IMR-90 (cell line): ENCODE results near the gene SRMS. TPM values are rescaled to one million over a fixed set of nuclear protein-coding genes. Genes with fewer than 3 reads are reported as not detected.

Experiments used
- ATAC-seq: fragments of 200-7000 bp; cut with Tn5 transposase; 2 replicates; pipeline ENCODE4 v1.9.1; 2020; ENCODE audit warnings: low read depth, mild to moderate bottlenecking, moderate library complexity
- BruUV-seq: library from RNA; stranded (reverse); fragments of 400-500 nt; replicated peaks from 2 replicates; lab custom pipeline; 2021; lab: Mats Ljungman, UMichigan
- CTCF ChIA-PET: fragments of 300-600 bp; formaldehyde crosslinking; extraction: SDS; loops from one replicate; lab custom pipeline; 2021; ENCODE audit warnings: antibody characterized with exemption; lab: Yijun Ruan, JAX
- POLR2A ChIA-PET: fragments of 300-600 bp; sonication (Branson Sonifier 250); formaldehyde crosslinking; loops from one replicate; lab custom pipeline; 2022; ENCODE audit warnings: antibody characterized with exemption; ENCODE audit not compliant: unreplicated experiment; lab: Charles Lee
- DNase-seq: peaks from one replicate; pipeline ENCODE4 v3.0.0; 2013
- H2AFZ ChIP-seq: replicated peaks from 2 replicates; pipeline ENCODE3; 2013; ENCODE audit warnings: low read length, mild to moderate bottlenecking; ENCODE audit not compliant: poor library complexity
- H2AK5ac ChIP-seq: 2 replicates; pipeline ENCODE4 v1.6.1; 2013; ENCODE audit warnings: low read depth, low read length, inconsistent platforms
- H2AK9ac ChIP-seq: replicated peaks from 2 replicates; pipeline ENCODE3; 2013; ENCODE audit warnings: mild to moderate bottlenecking, low read depth, low read length, moderate library complexity; ENCODE audit not compliant: poor library complexity
- H2BK120ac ChIP-seq: 2 replicates; pipeline ENCODE4 v1.6.1; 2013; ENCODE audit warnings: low read depth, low read length, inconsistent platforms
- H2BK15ac ChIP-seq: 3 replicates; pipeline ENCODE4 v1.6.1; 2013; ENCODE audit warnings: low read depth, low read length, inconsistent platforms
- H2BK20ac ChIP-seq: 2 replicates; pipeline ENCODE4 v1.6.1; 2013; ENCODE audit warnings: low read depth, mild to moderate bottlenecking, inconsistent platforms, low read length, moderate library complexity
- H2BK5ac ChIP-seq: 2 replicates; pipeline ENCODE4 v1.6.1; 2013; ENCODE audit warnings: mild to moderate bottlenecking, low read depth, low read length, inconsistent platforms; ENCODE audit not compliant: poor library complexity, severe bottlenecking
- H3K14ac ChIP-seq: replicated peaks from 2 replicates; pipeline ENCODE4 v1.6.1; 2013; ENCODE audit warnings: low read depth, low read length, inconsistent platforms
- H3K18ac ChIP-seq: 2 replicates; pipeline ENCODE4 v1.6.1; 2013; ENCODE audit warnings: low read depth, low read length, control low read depth
- H3K23ac ChIP-seq: 2 replicates; pipeline ENCODE4 v1.6.1; 2013; ENCODE audit warnings: low read depth, low read length, inconsistent platforms
- H3K27ac ChIP-seq: 2 replicates; pipeline ENCODE4 v1.5.1; 2013; ENCODE audit warnings: mild to moderate bottlenecking, control low read depth, low read length; ENCODE audit not compliant: insufficient read depth
- H3K27me3 ChIP-seq: 2 replicates; pipeline ENCODE4 v1.6.1; 2013; ENCODE audit warnings: low read length; ENCODE audit not compliant: control insufficient read depth, insufficient read depth
- H3K36me3 ChIP-seq: 2 replicates; pipeline ENCODE4 v1.6.1; 2013; ENCODE audit warnings: low read length, mixed read lengths; ENCODE audit not compliant: control insufficient read depth, insufficient read depth
- H3K4ac ChIP-seq: 2 replicates; pipeline ENCODE4 v1.6.1; 2013; ENCODE audit warnings: low read depth, low read length, inconsistent platforms
- H3K4me1 ChIP-seq: 2 replicates; pipeline ENCODE4 v1.6.1; 2013; ENCODE audit warnings: low read length, mixed read lengths; ENCODE audit not compliant: control insufficient read depth, insufficient read depth
- H3K4me2 ChIP-seq: 2 replicates; pipeline ENCODE4 v1.6.1; 2013; ENCODE audit warnings: low read depth, mild to moderate bottlenecking, control low read depth, low read length, moderate library complexity
- H3K4me3 ChIP-seq: 2 replicates; pipeline ENCODE4 v1.5.1; 2013; ENCODE audit warnings: low read depth, mild to moderate bottlenecking, control low read depth, low read length, moderate library complexity; ENCODE audit not compliant: insufficient read depth
- H3K56ac ChIP-seq: 2 replicates; pipeline ENCODE4 v1.6.1; 2013; ENCODE audit warnings: low read length, inconsistent platforms; ENCODE audit not compliant: insufficient read depth; ENCODE audit errors: extremely low read depth
- H3K79me1 ChIP-seq, 2 experiments: 2 replicates each; pipeline ENCODE4 v1.6.1; 2013; ENCODE audit warnings: low read length in 2 of 2, inconsistent platforms in 1 of 2, low read depth in 1 of 2
- H3K9ac ChIP-seq: 2 replicates; pipeline ENCODE4 v1.6.1; 2013; ENCODE audit warnings: low read depth, low read length, control low read depth
- H3K9me1 ChIP-seq: 2 replicates; pipeline ENCODE4 v1.6.1; 2013; ENCODE audit warnings: low read length, inconsistent platforms; ENCODE audit not compliant: insufficient read depth
- H3K9me3 ChIP-seq: 2 replicates; pipeline ENCODE4 v1.6.1; 2013; ENCODE audit warnings: low read length; ENCODE audit not compliant: control insufficient read depth, insufficient read depth
- H4K20me1 ChIP-seq: 2 replicates; pipeline ENCODE4 v1.6.1; 2013; ENCODE audit warnings: low read length, inconsistent platforms; ENCODE audit not compliant: insufficient read depth
- H4K5ac ChIP-seq: 2 replicates; pipeline ENCODE4 v1.6.1; 2013; ENCODE audit warnings: mild to moderate bottlenecking, low read depth, low read length, control low read depth
- H4K8ac ChIP-seq, 2 experiments: 2 replicates each; pipeline ENCODE4 v1.6.1; 2013; ENCODE audit warnings: low read depth in 2 of 2, low read length in 2 of 2, control low read depth in 1 of 2, inconsistent platforms in 1 of 2
- H4K91ac ChIP-seq: 2 replicates; pipeline ENCODE4 v1.6.1; 2013; ENCODE audit warnings: low read depth, low read length, inconsistent platforms; ENCODE audit not compliant: insufficient read depth
- BHLHE40 ChIP-seq: fragments of 150-350 bp; IDR thresholded peaks from 2 replicates; pipeline ENCODE4 v1.6.1; 2016; ENCODE audit warnings: mild to moderate bottlenecking, low read depth, low read length
- CEBPB ChIP-seq: IDR thresholded peaks from 2 replicates; pipeline ENCODE4 v1.6.1; 2012; ENCODE audit warnings: low read depth, low read length, improper control_type of control experiment
- CHD1 ChIP-seq: IDR thresholded peaks from 2 replicates; pipeline ENCODE4 v1.6.1; 2012; ENCODE audit warnings: low read depth, low read length, improper control_type of control experiment
- MAFK ChIP-seq: IDR thresholded peaks from 2 replicates; pipeline ENCODE4 v1.6.1; 2012; ENCODE audit warnings: low read depth, low read length, improper control_type of control experiment
- MXI1 ChIP-seq: IDR thresholded peaks from 2 replicates; pipeline ENCODE4 v1.6.1; 2012; ENCODE audit warnings: low read depth, mild to moderate bottlenecking, low read length, moderate library complexity, borderline replicate concordance
- NFE2L2 ChIP-seq: fragments of 150-350 bp; IDR thresholded peaks from 2 replicates; pipeline ENCODE4 v1.6.1; 2016; ENCODE audit warnings: low read depth, mild to moderate bottlenecking, low read length
- POLR2A ChIP-seq: IDR thresholded peaks from 2 replicates; pipeline ENCODE4 v1.6.1; 2012; ENCODE audit warnings: mild to moderate bottlenecking, low read depth, low read length
- RAD21 ChIP-seq: IDR thresholded peaks from 2 replicates; pipeline ENCODE4 v1.6.1; 2012; ENCODE audit warnings: low read length, improper control_type of control experiment
- RCOR1 ChIP-seq: IDR thresholded peaks from 2 replicates; pipeline ENCODE4 v1.6.1; 2012; ENCODE audit warnings: mild to moderate bottlenecking, low read length, improper control_type of control experiment; ENCODE audit not compliant: insufficient replicate concordance
- RFX5 ChIP-seq: IDR thresholded peaks from 2 replicates; pipeline ENCODE4 v1.8.0; 2012; ENCODE audit warnings: low read depth, mild to moderate bottlenecking, low read length, moderate library complexity
- USF2 ChIP-seq: fragments of 150-350 bp; IDR thresholded peaks from 2 replicates; pipeline ENCODE4 v1.6.1; 2017; ENCODE audit warnings: mild to moderate bottlenecking, antibody characterized with exemption, low read length, low read depth
- WGBS, 2 experiments: methylation state at CpG; one replicate each; pipeline versions ENCODE4 v1.1.5 to v1.1.7; 2013; ENCODE audit warnings: missing lambda C conversion rate in 2 of 2; ENCODE audit not compliant: insufficient read length in 1 of 2; ENCODE audit errors: extremely low coverage in 2 of 2; 5-methylcytosine and 5-hydroxymethylcytosine counted together
- dilution Hi-C: fragments of 300-500 bp; cut with HindIII; formaldehyde crosslinking; loops from one replicate; pipeline ENCODE4 v1.14.3; 2018; ENCODE audit warnings: low sequenced_read_pairs; ENCODE audit not compliant: unreplicated experiment
- in situ Hi-C: fragments of 300-500 bp; cut with MboI; formaldehyde crosslinking; loops from 3 replicates; pipeline ENCODE4 v1.14.3; 2019; ENCODE audit warnings: low sequenced_read_pairs, inconsistent platforms, mixed read lengths
- intact Hi-C: fragments of 100-400 bp; cut with micrococcal nuclease; formaldehyde crosslinking; loops from 2 replicates; pipeline ENCODE4 v1.10.0; 2022
- polyA plus RNA-seq, 3 experiments: library from polyadenylated mRNA; depleted of rRNA; stranded (reverse); fragments of >200 nt; gene quantifications; 2 replicates each; pipeline ENCODE4 v1.2.3, GENCODE V29; 2012; ENCODE audit warnings: low replicate concordance in 1 of 3
- total RNA-seq: library from RNA; depleted of rRNA; stranded (reverse); fragments of >200 nt; gene quantifications from 2 replicates; pipeline ENCODE4 v1.2.3, GENCODE V29; 2012
- TF ChIP-seq, protein P1 (sequence below): fragments of 150-350 bp; IDR thresholded peaks from 2 replicates; pipeline ENCODE4 v1.6.1; 2016; ENCODE audit warnings: low read depth, mild to moderate bottlenecking, low read length, moderate library complexity, borderline replicate concordance

SRMS gene
- total and polyA plus RNA-seq, 2 of the 4 experiments (the other 2 are of a cell fraction): not detected

- Histone ChIP-seq H2BK5ac (no peak overlapping the region), H4K5ac (no peak overlapping the region), H3K56ac (no peak overlapping the region), H3K79me1 (no peaks in the 10 kb centered on the region), H2BK15ac (no peak overlapping the region), H3K4ac (no peak overlapping the region), H2AK9ac (no peak overlapping the region), H3K9ac (no peak overlapping the region), H3K23ac (no peak overlapping the region), H3K9me3 (no peaks in the 10 kb centered on the region), H4K20me1 (peaks cover 4% of the 10 kb centered on the region), H4K91ac (no peak overlapping the region), H2BK20ac (no peak overlapping the region), H3K36me3 (no peaks in the 10 kb centered on the region), H3K18ac (no peak overlapping the region), H2AFZ (peak overlapping the region; percentile 75), H3K4me3 (no peak overlapping the region), H3K9me1 (no peaks in the 10 kb centered on the region), H4K8ac (no peak overlapping the region), H2AK5ac (no peak overlapping the region; the same call in 1 of the 2 replicates), H3K27me3 (peaks cover 19% of the 10 kb centered on the region), H2BK120ac (no peak overlapping the region), H3K4me1 (0 out of 2 replicates have a peak, but pooled peaks cover 3% of the 10 kb centered on the region), H3K14ac (no peak overlapping the region), H3K27ac (no peak overlapping the region), H3K4me2 (no peak overlapping the region)
- no peak for ATAC-seq
- intact Hi-C loops: no loop called here
- in situ Hi-C loops: no loop called here
- CTCF ChIA-PET: interaction anchor here (0.9 kb wide), 1 partner anchor 24 kb away, joined by 4 read pairs; no protein-coding TSS in a partner anchor
- TF ChIP-seq RCOR1 (no peak), NFE2L2 (no peak), POLR2A (no peak), MAFK (no peak), RAD21 (no peak), RFX5 (no peak), MXI1 (no peak), USF2 (no peak), CHD1 (no peak), CEBPB (no peak), BHLHE40 (no peak)
- TF ChIP-seq, protein P1, sequence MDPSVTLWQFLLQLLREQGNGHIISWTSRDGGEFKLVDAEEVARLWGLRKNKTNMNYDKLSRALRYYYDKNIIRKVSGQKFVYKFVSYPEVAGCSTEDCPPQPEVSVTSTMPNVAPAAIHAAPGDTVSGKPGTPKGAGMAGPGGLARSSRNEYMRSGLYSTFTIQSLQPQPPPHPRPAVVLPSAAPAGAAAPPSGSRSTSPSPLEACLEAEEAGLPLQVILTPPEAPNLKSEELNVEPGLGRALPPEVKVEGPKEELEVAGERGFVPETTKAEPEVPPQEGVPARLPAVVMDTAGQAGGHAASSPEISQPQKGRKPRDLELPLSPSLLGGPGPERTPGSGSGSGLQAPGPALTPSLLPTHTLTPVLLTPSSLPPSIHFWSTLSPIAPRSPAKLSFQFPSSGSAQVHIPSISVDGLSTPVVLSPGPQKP: no peak
- no TSS peak for BruUV-seq
- WGBS, 2 experiments: 100% methylated on average over 5 of the region's 20 CpGs; no CpG with 5 or more reads in 1 of the 2 experiments
- dilution Hi-C loops: no loop called here
- POLR2A ChIA-PET: interaction anchor here (0.8 kb wide), 1 partner anchor 24 kb away, joined by 3 read pairs; the partner anchor contains the start of gene PPDPF
- DNase-seq: no peak
These were observed 50.2 kb downstream of the SRMS start for GRCh38 chr20:63497138-63497945.
